Stimulated activated naive CD8-positive, alpha-beta T cell treated with anti-CD3 and anti-CD28 coated beads, Interleukin-15, amount 100 ng/mL, for 72 hours (primary cell): ENCODE results near the gene SH3BP1.
"Not testable (repeated sequence)": the region's sequence is repeated elsewhere in the genome, so short reads cannot be mapped to it uniquely, and the experiment has no call there.

ENCODE experiments used
- ATAC-seq: fragments of 150-1000 bp; cut with Tn5 transposase; 2 replicates; pipeline ENCODE4 v1.10.0; 2021; ENCODE audit warnings: mild to moderate bottlenecking, moderate library complexity
- DNase-seq, 2 donors: peaks; one replicate each; pipeline ENCODE4 v3.0.0; 2021 to 2022
- H3K27ac Mint-ChIP-seq, 2 donors: one replicate each; pipeline ENCODE4 v1.8.0; 2022; ENCODE audit warnings: mild to moderate bottlenecking in 2 of 2, mixed read lengths in 2 of 2, moderate library complexity in 2 of 2
- H3K27me3 Mint-ChIP-seq: one replicate; pipeline ENCODE4 v1.8.0; 2022; ENCODE audit warnings: mixed read lengths
- H3K4me1 Mint-ChIP-seq: one replicate; pipeline ENCODE4 v1.8.0; 2022; ENCODE audit warnings: mild to moderate bottlenecking, mixed read lengths
- H3K4me3 Mint-ChIP-seq, 2 donors: one replicate each; pipeline ENCODE4 v1.8.0; 2022; ENCODE audit warnings: mild to moderate bottlenecking in 2 of 2, mixed read lengths in 2 of 2, moderate library complexity in 1 of 2
- H3K9me3 Mint-ChIP-seq, 2 donors: one replicate each; pipeline ENCODE4 v1.8.0; 2022; ENCODE audit warnings: mixed read lengths in 2 of 2

The SH3BP1 gene

DNA sequence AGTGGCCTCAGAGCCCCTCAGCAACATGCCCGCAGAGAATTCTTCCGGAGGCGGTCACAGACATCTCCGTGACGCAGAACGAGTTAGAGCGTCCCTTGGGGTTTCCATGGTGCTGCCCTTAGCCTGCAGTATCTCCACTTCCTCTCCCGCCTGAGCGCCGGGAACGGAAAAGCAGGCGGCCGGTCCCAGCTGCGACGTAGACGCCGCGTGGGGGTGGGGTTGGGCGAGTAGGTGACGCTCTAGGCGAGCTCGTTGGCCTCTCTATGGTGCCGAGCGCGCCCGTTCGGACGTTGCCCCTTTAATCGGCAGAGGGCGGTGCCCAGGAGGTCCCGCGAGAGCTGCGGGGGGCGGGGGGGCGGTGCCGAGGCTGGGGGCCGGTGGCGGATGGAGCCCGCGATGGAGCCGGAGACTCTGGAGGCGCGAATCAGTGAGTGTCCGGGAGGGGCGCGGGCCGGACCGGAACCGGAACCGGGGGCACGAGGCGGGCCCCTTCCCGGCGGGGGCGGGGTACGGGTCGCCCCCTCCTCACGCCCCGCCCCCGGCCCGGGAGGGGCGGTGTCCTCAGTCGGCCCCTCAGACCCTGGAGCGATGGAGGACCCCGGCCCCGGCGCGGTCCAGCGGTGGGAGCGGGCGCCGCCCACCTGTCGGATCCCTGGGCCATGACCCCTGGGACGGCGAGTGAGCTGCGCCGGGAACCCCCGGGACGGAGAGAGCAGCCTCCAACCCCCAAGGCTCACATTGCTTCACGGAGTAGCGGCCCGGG is 30.8 kb upstream of the SH3BP1 start, which contains the start of gene GGA1:
Gene GGA1 (plus strand): TSS at position 358 of the 763 bp plus-strand sequence. CDS start 27 bp downstream, at position 385.
- DNase-seq (peak; percentile 94 to 99), ATAC-seq (peak; percentile 90)
- Mint-ChIP-seq H3K4me1 (peaks cover 74% of the 10 kb centered on the region), H3K27me3 (no peaks in the 10 kb centered on the region), H3K4me3 (peak within 1 kb of the TSS; percentile 88 to 99), H3K9me3 (no peaks in the 10 kb centered on the region), H3K27ac (peak within 1 kb of the TSS; percentile 96)

DNA sequence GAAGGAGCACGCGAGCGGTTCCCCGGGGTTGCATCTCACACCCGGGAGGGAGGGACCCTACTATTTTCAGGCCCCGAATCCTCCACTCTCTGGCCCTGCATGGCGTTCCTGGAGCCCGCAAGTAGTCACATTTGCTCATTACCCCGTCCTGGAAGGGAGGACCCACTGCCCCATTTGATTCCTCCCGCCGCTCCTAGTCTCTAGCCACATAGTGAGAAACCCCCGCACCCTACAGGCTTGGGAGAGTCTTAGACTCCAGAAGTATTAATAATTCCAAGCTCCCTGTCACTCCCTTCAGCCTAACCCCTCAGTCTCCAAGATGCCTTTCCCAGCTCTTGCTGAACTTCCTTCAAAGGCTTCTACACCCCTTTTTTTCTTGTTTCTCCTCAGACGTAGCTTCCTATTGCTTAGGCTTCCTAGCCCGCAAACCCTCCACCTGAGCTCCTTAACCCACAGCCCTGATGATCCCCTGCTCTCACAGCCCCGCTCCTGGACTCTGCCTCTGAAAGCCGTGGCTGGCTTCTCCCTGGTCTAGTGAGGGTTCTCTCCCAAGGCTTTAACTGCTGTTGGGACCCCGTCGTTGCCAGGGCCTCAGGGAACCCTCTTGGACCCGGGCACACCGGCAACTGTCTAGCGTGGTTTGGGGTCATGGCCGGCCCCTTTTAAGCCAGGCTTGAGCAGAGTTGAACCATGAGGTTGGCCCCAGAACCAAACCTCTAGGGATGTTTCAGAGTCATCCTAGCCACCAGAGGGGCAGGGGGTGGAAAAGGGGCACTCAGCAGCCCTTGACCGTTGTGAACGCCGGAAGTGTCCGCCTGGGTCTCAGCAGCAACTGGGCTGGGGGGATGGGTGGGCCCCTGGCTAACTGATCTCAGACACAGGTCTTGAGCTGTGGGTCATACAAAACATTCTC is 30.0 kb upstream of the SH3BP1 start:
- Mint-ChIP-seq H3K4me3 (peak overlapping the region; percentile 88 to 99), H3K4me1 (peaks cover 68% of the 10 kb centered on the region), H3K27ac (peak overlapping the region; percentile 91 to 93), H3K27me3 (no peaks in the 10 kb centered on the region), H3K9me3 (no peaks in the 10 kb centered on the region)
- ATAC-seq = no peak
- DNase-seq = no peak

- Mint-ChIP-seq H3K4me3 (peak overlapping the region; percentile 88 to 99), H3K4me1 (peaks cover 61% of the 10 kb centered on the region), H3K27ac (peak overlapping the region; percentile 91 to 93)
- H3K27me3 Mint-ChIP-seq, H3K9me3 Mint-ChIP-seq, DNase-seq, ATAC-seq: not testable (repeated sequence)
These were observed 29.4 kb upstream of the SH3BP1 start for GRCh38 chr22:37610153-37610475.

- Mint-ChIP-seq H3K4me3 (peak overlapping the region; percentile 88 to 99), H3K9me3 (no peaks in the 10 kb centered on the region), H3K27ac (peak overlapping the region in 1 of 2 donors; percentile 42), H3K27me3 (no peaks in the 10 kb centered on the region), H3K4me1 (peaks cover 56% of the 10 kb centered on the region)
- ATAC-seq (no peak), DNase-seq (no peak)
These were observed 28.9 kb upstream of the SH3BP1 start for GRCh38 chr22:37610480-37611129.

DNA sequence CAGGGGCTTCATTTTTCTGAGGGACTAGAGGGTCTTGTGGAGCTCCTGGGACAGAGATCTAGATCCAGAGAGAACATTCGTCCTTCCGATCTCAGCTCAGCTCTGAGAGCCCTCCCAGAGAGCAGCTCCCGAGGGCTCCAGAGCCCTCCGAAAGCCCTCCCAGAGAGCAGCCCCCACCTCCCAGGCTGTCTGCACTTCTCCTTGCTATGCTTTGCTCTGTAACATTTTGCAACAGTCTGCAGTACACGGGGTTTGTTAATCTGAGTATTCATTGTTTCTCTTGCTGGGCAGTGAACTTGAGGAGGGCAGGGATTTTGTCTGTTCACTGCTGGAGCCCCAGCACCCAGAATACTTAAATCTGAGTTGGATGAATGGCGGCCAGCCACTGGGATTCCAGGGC is 28.3 kb upstream of the SH3BP1 start:
- no peak for DNase-seq
- no peaks in the 10 kb centered on the region for H3K9me3 Mint-ChIP-seq
- peaks cover 52% of the 10 kb centered on the region for H3K4me1 Mint-ChIP-seq
- peak overlapping the region in 1 of 2 donors; percentile 5 for H3K27ac Mint-ChIP-seq
- no peak for ATAC-seq
- H3K27me3 Mint-ChIP-seq = no peaks in the 10 kb centered on the region
- peak overlapping the region in 1 of 2 donors; percentile 26 for H3K4me3 Mint-ChIP-seq

DNA sequence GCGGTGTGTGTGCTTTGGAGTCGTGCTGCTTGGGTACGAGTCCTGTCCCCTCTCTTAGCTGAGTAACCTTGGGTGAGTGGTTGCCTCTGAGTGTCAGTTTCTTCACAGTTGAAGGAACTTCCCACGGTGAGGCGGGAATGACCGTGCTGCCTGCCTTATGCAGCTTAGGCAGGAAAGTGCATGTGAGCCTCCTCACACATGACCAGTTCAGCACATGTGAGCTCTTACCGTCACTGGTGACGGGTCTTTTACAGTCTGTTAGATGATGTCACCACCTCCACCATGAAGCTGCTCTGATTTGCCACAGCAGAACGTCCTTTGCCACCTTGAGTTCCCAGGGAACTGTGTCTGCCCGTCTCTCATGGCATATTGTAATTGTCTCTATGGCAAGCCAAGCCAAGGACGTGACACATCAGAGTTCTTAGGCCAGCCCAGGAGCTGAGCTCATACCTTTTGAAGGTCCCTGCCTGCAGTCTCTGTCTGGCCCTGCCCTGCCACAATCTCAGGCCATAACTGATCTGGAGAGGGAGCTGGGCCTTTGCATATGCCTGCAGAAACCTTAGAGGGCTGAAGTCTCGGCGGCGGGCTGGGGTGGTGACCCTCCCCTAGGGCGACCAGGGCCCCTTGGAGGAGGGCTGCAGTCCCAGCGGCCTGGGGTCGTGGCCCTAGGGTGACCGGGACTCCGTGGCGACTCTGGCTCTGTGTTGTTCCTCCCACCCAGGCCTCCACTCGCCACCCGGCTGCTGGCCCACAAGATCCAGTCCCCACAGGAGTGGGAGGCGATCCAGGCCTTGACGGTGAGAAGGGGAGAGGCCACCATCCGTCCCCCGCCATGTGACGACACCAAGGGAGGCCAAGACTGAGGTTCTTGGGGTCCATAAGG is 23.0 kb upstream of the SH3BP1 start:
- Mint-ChIP-seq H3K9me3 (no peaks in the 10 kb centered on the region), H3K27me3 (no peaks in the 10 kb centered on the region), H3K27ac (no peak overlapping the region), H3K4me1 (peaks cover 13% of the 10 kb centered on the region), H3K4me3 (no peak overlapping the region)
- DNase-seq = no peak
- peak; percentile 33 for ATAC-seq

DNA sequence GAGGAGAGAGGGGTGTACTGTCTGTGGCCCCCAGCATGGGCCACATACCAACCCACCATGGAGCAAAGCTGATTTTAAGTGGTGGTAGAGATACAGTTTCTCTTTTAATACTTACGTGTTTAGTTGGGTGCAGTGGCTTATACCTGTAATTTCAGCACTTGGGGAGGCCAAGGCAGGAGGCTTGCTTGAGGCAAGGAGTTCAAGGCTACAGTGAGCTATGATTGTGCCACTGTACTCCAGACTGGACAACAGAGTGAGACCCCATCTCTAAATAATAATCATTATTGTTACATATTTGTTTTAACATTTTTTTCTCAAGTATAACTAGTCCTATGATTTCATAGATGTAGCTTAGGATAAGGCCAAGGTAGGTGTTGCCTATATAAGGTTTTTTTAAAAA is 22.0 kb upstream of the SH3BP1 start:
- H3K27me3 Mint-ChIP-seq = no peaks in the 10 kb centered on the region
- H3K9me3 Mint-ChIP-seq = no peaks in the 10 kb centered on the region
- DNase-seq = no peak
- H3K27ac Mint-ChIP-seq = no peak overlapping the region
- H3K4me3 Mint-ChIP-seq = no peak overlapping the region
- no peak for ATAC-seq
- peaks cover 12% of the 10 kb centered on the region for H3K4me1 Mint-ChIP-seq

DNA sequence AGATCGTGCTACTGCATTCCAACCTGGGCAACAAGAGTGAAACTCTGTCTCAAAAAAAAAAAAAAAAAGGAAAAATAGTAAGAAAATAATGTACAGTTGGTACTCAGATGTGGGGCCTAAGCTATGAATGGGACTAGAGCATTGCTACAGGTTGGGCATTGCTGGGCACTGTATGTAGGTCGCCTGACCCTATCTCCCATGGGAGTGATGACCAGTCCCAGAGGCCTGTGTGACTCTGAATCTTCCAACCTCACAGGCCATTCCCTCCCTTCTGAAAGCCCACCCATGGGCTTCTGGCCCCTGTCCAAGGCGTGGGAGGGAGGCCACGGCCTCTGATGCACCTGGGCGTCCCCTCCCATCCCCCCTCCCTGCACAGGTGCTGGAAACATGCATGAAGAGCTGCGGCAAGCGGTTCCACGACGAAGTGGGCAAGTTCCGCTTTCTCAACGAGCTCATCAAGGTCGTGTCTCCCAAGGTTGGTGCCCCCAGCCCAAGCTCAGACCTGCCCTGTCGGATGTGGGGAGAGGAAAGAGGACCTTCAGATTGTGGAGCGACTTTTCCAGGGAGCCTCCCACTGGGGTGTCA is 21.3 kb upstream of the SH3BP1 start:
- Mint-ChIP-seq H3K4me3 (no peak overlapping the region), H3K27ac (no peak overlapping the region)
- ATAC-seq = no peak

DNA sequence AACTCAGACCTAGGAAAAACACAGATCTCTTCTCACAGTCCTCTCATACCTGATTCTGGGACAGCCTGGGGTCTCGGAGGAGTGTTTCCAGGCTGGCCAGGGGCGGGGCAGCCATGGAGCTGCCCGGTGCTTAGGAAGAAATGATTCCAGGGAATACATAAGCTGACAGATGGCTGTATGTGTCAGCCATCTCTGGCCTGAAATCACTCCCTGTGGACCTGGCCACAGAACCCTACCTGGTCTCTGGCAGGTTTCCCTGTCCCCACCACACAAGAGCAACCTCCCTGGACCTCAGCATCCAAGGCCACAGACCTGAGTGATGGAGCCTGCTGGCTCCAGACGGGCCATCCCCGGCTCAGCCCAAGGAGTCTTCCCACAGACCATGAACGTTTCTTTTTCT is 20.8 kb upstream of the SH3BP1 start:
- H3K4me3 Mint-ChIP-seq = no peak overlapping the region
- ATAC-seq = no peak
- DNase-seq = no peak
- H3K27me3 Mint-ChIP-seq = no peaks in the 10 kb centered on the region
- H3K9me3 Mint-ChIP-seq = no peaks in the 10 kb centered on the region
- peak overlapping the region in 1 of 2 donors; percentile 71 for H3K27ac Mint-ChIP-seq
- H3K4me1 Mint-ChIP-seq = peaks cover 11% of the 10 kb centered on the region

More for the DNA sequence above, 21.3 kb upstream of the SH3BP1 start:
- DNase-seq = no peak
- Mint-ChIP-seq H3K9me3 (no peaks in the 10 kb centered on the region), H3K27me3 (no peaks in the 10 kb centered on the region), H3K4me1 (peaks cover 12% of the 10 kb centered on the region)

DNA sequence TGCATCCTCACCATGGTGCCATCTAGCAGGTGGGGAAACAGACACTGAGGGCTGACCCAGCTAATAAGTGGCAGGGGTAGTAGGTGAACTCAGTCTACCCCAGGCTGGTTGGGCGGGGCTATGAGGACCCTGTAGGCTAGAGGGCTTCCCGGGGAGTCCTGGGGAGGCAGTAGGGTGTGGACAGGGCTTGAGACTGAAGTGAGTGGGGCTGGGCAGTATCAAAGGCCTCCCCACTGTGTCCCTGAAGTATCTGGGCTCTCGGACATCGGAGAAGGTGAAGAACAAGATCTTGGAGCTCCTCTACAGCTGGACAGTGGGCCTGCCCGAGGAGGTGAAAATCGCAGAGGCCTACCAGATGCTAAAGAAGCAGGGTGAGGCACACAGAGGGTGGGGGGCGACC is 19.5 kb upstream of the SH3BP1 start:
- Mint-ChIP-seq H3K4me3 (no peak overlapping the region), H3K27ac (peak overlapping the region in 1 of 2 donors; percentile 29), H3K9me3 (no peaks in the 10 kb centered on the region), H3K27me3 (no peaks in the 10 kb centered on the region), H3K4me1 (peaks cover 25% of the 10 kb centered on the region)
- DNase-seq (no peak), ATAC-seq (no peak)

GRCh38 chr22:37621352-37621860 is 18.1 kb upstream of the SH3BP1 start:
- Mint-ChIP-seq H3K27ac (no peak overlapping the region), H3K4me1 (peaks cover 39% of the 10 kb centered on the region), H3K9me3 (no peaks in the 10 kb centered on the region), H3K27me3 (no peaks in the 10 kb centered on the region), H3K4me3 (no peak overlapping the region)
- DNase-seq = no peak
- ATAC-seq = no peak

DNA sequence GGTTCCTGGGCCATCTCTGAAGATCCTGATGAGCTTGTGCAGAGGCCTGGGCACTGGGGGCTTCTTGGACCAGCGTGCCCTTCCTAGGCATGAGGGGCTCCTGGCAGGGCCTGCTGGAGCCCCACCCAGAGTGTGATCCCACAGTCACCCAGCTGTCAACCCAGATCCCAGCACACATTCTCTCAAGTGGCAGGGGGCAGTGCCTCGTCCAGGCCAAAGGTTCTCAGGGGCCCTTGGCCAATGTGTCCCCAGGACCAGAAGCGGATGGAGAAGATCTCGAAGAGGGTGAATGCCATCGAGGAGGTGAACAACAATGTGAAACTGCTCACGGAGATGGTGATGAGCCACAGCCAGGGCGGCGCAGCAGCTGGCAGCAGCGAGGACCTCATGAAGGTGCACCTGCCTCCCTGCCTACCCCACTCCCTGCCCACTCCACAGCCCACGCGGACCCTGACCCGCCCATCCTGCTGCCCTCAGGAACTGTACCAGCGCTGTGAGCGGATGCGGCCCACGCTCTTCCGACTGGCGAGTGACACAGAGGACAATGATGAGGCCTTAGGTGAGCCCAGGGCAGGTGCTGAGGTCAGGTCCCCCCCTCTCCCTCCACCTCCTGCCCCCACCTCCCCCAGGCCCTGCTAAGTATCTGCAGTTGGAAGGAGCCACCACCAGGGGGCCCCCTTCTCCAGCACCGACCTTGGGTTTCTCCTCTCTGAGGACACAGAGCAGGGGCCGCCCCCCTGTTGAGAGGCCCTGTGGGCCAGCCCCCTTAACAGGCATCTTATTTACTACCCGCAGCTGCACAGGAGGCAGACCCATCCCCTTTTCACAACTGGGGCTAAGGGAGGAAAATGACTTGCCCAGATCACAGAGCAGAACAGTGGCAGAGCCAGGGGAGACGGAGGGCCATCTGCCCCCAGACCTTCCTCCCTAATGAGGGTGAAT is 16.1 kb upstream of the SH3BP1 start:
- no peaks in the 10 kb centered on the region for H3K27me3 Mint-ChIP-seq
- ATAC-seq (peak; percentile 79), DNase-seq (peak; percentile 78 to 80)
- peaks cover 58% of the 10 kb centered on the region for H3K4me1 Mint-ChIP-seq
- peak overlapping the region; percentile 92 to 96 for H3K27ac Mint-ChIP-seq
- no peaks in the 10 kb centered on the region for H3K9me3 Mint-ChIP-seq
- peak overlapping the region; percentile 45 to 71 for H3K4me3 Mint-ChIP-seq

DNA sequence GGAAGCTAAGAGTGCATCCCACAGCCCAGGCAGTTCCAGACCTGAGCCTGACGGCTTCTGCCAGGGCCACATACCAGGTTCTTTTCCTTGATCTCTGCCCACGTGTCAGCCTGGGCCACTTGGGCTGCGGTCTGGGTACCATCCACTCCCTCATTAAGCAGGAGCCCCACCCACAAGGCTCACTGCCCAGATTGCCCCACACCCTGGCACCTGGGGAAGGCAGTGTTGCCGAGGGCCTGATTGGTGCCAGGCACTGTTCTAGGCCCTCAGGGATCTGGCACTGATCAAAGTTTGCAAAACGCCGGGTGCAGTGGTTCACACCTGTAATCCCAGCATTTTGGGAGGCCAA is 15.5 kb upstream of the SH3BP1 start:
- Mint-ChIP-seq H3K4me3 (no peak overlapping the region), H3K9me3 (no peaks in the 10 kb centered on the region), H3K27ac (peak overlapping the region; percentile 92 to 96), H3K27me3 (no peaks in the 10 kb centered on the region), H3K4me1 (peaks cover 65% of the 10 kb centered on the region)
- DNase-seq (no peak), ATAC-seq (no peak)
